HG03039 (cell line): ENCODE measurements around the gene DNAH5.

Source experiments
- ATAC-seq: cut with Tn5 transposase; IDR thresholded peaks from one replicate; pipeline ENCODE4 v1.9.1; 2021; ENCODE audit warnings: mild to moderate bottlenecking, moderate library complexity; ENCODE audit not compliant: unreplicated experiment

Gene DNAH5

GRCh38 chr5:13939638-13940037, 4.8 kb downstream of the DNAH5 start:
- ATAC-seq = no peak

DNA sequence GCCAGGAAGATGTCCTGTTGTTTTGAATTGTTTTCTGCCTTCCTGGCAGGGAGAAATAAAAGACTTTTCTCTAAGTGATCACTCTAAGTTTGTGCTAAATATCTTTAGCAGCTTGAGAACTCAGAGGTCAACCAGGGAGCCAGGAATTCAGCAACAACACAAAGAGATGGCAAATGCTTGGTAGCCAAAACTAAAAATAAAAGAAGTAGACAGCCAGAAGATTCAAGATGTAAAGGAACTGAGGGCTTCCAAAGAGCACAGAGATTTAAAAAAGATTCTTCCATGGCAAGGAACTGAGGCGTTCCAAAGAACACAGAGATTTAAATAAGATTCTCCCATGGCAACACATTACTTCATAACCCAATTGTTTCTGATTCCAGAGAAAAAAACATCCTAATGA, 9.6 kb downstream of the DNAH5 start:
- no peak for ATAC-seq

- no peak for ATAC-seq
These were observed 10.4 kb downstream of the DNAH5 start for GRCh38 chr5:13934125-13934524.

GRCh38 chr5:13932561-13932960, 11.9 kb downstream of the DNAH5 start:
- ATAC-seq = no peak

GRCh38 chr5:13932011-13932410, 12.5 kb downstream of the DNAH5 start:
- ATAC-seq = no peak

GRCh38 chr5:13930541-13931171, 13.8 kb downstream of the DNAH5 start:
- no peak for ATAC-seq

DNA sequence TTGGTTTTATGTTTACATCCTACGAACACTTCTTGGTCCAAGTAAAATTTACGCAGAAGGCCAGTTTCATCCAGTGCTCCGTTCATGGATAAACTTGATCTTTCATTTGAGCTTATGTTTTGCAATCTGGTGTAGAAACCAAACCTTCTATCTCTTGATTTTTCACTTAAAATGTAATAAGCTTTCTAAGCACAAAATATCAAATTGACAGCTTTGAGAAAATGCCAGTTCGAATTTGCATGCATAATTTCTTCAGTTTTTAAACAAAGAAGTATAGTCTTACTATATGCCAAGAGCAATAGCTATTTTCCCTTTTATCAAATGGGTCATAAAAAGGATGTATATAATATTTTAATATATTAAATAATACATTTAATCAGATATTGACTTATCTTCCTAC, 17.8 kb downstream of the DNAH5 start:
- no peak for ATAC-seq

DNA sequence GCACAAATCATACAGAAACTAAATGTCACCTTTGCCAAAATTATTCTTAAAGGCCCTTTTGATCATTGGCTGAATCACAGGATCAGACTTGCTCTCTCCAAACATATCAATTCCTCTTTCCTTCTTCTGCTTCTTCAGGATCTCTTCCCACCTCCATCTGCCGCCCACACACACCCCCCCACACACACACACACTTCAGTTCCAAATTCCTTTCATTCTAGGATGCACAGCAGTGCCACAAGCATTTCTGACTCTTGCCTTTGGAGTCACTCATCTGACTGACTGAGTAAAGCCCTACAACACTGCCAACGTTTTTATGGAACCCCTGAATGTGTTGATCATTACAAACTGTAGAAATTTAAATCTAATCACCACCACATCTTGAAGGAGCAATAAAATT, 22.9 kb downstream of the DNAH5 start:
- ATAC-seq = no peak

DNA sequence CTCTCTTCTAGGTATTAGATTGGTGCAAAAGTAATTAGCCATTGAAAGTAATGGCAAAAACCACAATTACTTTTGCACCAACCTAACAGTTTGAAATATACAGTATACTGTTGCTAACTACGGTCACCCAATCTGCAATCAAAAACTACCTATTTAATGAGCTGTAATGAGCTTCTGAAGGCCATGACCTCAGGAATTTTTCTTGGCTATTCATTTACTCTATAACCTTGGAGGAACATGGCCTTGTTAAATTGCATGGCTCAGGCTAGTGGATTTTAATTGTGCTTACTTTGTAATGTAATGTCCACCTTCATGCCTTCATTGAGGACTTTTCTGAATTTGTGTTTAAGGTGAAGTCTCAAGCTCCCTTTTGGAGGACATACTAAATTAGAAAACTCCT, 24.7 kb downstream of the DNAH5 start:
- no peak for ATAC-seq

GRCh38 chr5:13919087-13919486, 25.4 kb downstream of the DNAH5 start:
- no peak for ATAC-seq

DNA sequence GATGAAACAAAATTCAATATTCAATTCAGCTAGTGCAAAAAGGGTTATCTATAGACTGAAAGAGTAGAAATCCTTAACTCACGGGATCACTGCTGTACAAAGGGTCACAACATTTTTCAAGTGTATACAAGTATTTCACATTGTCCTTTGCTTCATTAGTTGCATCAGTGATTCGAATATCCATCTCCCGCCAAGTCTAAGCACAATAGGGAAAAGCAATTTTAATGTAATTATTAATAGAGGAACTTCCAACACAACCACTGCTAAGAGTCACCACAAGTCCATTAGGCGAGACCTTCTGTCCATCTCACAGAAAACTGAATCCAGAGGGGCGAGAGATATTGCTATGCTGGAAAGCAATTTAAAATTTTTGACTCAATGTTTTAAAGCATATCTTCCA, 27.4 kb downstream of the DNAH5 start:
- no peak for ATAC-seq

- no peak for ATAC-seq
These were observed 30.5 kb downstream of the DNAH5 start for GRCh38 chr5:13913962-13914361.

DNA sequence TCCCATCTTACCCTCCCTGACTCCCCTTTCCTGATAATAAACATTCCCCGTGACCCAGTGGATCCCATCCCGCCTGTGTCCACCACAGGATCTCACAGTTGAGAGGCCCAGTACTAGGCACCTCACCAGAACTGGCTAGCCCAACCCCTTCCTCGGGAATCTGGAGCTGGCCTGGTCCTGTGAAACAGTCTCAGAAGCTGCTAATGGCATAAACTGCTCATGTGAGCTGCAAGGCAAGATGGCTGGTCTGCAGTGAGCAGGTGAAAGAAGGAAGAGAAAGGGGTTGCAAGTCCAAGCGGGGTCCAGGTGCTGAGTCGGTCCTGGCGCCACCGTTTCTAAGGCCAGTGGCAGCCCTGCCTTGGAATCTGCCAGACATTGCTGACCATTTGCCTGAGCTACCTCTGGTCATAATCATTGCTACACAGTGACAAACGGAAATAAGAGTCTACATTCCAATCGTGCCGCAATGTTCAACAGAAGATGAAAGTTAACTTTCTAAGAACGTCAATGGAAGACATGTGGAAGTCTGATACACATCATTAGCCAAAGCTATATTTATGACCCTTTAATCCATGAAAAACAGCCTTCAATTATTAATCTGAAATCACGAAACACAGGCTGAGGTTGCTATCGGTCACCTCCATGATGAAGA, 33.7 kb downstream of the DNAH5 start:
- no peak for ATAC-seq

- no peak for ATAC-seq
These were observed 34.3 kb downstream of the DNAH5 start for GRCh38 chr5:13910201-13910600.

GRCh38 chr5:13909271-13909670, 35.2 kb downstream of the DNAH5 start:
- ATAC-seq = no peak

- ATAC-seq = no peak
These were observed 45.9 kb downstream of the DNAH5 start for GRCh38 chr5:13898569-13898968.

- ATAC-seq = no peak
These were observed 66.1 kb downstream of the DNAH5 start for GRCh38 chr5:13878357-13878756.

DNA sequence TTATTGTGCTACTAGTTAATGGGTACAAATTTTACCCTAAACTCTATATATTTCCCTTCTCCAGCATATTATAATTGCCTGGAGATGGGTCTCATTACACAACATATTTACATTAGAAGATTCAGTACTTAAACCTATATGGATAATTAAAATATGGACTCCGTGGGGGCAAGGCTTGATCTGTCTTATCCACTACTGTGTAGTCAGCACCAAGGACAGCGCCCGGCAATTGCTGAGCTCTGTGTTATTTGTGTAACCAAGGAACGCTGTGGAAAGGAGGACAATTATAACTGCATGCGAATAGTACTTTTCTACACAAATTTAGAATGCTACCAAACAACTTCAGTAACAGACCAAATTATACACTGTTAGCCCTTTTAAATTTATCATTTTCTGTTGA, 77.7 kb downstream of the DNAH5 start:
- ATAC-seq = no peak

DNA sequence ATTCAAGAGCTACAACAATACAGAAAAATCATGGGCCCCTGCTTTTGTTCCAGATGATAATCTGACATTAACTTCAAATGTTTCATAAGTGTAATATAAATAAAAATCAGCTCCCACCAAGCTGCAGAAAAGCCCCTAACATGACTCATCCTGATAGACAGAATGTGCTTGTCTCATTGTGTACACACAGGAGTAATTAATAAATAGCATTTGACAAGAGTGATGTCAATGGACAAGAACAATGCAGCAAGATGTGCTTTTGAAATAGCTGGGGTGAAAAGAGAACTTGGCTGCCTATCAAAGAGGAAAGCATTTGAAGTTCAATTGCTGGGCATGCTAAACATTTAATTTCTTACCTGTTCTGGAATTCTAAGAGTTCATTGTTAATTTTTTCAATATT, 79.2 kb downstream of the DNAH5 start:
- ATAC-seq = no peak

GRCh38 chr5:13860146-13860545, 84.3 kb downstream of the DNAH5 start:
- ATAC-seq = no peak

DNA sequence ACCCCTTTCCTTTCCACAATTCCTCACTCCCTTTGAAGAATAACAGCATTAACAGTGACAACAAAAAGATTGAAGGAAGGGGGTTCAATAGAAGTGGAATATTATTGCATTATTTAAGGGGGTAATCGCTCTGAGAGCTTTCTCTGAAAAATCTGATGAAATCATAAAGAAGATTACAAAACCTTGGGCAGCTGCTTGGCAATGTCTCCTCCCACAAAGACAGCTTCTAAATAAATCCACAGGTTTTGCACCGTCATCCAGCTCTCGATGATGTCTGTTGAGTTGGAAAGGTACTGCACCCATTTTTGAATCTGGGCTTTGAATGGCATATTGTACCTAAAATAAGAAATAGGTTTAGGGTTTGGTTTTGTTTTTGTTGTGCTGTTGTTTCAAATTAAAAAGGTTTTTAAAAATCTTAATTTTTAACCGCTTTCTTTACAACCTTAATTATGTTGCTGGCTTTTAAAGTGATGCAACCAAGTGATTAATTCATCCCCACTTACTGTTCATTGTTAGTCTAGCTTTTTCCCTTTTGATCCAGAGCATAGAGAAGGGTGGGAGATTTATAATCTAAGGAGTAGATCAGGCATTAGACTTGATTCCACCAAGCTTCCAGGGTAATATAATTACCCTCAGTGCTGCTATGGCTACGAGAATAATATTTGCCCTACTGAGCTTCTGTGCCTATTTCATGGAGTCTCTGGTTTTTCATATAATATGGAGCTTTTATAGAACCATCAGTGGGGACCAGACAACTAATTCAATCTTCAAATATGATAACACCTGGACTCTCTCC, 85.0 kb downstream of the DNAH5 start:
- no peak for ATAC-seq

- no peak for ATAC-seq
These were observed 101.2 kb downstream of the DNAH5 start for GRCh38 chr5:13843175-13843846.
